OCI-LY1 (cell line): Measurements from ENCODE around the gene CHMP5.

Experiments used
- CTCF ChIP-seq: fragments of 200-600 bp; sonication (generic), shearing (Covaris generic); IDR thresholded peaks from 2 replicates; pipeline ENCODE4 v1.5.1; 2017; ENCODE audit warnings: mild to moderate bottlenecking, antibody characterized with exemption, low read length, moderate library complexity, mixed read lengths
- EZH2 ChIP-seq: fragments of 200-600 bp; sonication (generic), shearing (Covaris generic); IDR thresholded peaks from 2 replicates; pipeline ENCODE4 v1.8.0; 2017; ENCODE audit warnings: borderline replicate concordance, mixed run types, mild to moderate bottlenecking, antibody characterized with exemption, low read length, moderate library complexity, mixed read lengths

GRCh38 chr9:33291031-33291397 lies 26.2 kb downstream of the CHMP5 start:
- TF ChIP-seq CTCF (0 out of 2 replicates have a peak, but pooled peaks have one; percentile 8), EZH2 (no peak)
